Measurements from ENCODE around the gene UBE2O. TPM values are rescaled to one million over a fixed set of nuclear protein-coding genes. Genes with fewer than 3 reads are reported as not detected.

UBE2O gene
- total RNA-seq, 2 experiments from 2014 or later, result 37.7 to 38.4 TPM

DNA sequence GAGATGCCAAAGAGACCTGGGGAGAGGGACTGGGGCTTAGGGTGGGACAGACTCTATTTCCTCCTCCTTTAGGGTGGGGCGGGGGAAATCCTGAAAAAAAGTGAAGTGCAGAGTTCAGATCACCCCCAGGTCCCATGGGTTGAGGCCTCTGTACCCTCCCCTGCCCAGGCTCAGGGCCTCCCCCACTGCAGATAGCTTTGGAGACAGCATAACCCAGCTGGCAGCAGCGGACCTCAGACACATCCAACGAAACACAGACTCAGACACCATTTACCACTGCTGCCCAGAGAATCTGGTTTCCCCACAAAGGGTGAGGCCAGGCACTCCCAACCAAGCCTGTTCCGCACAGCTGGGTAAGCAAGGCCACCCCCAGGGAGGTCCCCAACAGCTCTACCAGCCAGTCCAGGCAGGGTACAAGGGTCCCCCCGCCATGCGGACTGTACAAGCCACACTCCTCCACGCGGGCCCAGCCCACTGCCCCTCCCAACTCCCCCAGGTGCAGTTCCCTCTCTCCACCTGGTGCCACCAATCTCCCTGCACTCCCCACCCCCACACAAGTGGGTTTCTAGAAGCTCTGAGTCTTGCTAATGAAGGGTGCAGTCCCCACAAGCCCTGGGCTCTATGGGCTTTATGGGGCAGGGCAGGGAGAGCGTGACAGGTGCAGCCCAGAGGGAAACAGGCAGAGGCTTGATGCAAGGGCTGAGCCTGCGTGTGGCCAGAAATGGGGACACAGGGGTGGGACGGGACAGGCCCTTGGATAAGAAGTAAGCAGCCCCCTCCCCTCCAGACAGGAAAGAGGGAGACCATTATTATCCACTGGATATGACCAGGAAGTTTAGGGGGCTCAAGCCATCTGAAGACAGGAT lies 39.4 kb upstream of the UBE2O start:
- Mint-ChIP-seq H3K9me3 (no peaks in the 10 kb centered on the region), H3K4me1 (peaks cover 27% of the 10 kb centered on the region), H3K27ac (peak overlapping the region; percentile 88)

DNA sequence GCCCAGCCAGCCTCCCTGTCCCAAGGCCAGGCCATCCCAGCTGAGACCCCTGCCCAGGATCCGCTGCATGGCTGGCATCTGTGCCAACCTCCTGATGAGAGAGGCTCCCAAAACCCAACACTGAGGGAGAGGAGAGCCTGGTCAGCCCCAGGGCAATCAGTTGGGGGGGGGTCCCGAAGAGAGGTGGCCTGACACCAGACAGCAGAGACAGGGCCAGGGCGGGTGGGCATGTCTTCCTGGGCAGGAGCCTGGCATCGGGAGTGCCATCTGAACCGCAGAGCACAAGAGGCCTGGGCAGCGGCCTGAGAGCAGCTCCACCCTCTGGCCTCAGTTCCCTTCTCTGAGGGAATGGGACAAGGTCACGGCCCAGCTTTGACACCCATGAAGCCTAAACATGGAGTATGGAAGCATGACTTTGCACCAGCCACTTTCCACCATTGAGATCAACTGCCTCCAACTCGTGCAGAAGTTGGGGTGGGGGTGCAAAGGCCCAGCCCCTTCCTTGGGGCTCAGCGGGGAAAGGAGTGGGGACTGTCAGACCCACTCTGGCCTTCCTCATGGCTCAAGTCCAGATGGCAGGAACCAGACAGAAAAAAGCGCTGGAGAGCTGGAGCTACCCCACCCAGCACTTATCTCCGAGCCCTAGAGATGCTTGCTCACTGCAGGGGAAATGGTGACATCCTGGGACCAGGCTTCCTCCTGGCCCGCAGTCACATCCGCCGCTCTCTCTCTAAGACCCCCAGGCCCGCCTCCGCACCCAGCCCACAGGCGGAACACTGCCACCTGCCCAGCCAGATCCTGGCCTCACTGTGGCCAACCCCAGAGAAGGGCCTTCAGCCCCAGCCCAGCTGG lies 38.5 kb upstream of the UBE2O start:
- peak; percentile 30 for DNase-seq
- Mint-ChIP-seq H3K27me3 (no peaks in the 10 kb centered on the region), H3K27ac (peak overlapping the region; percentile 88), H3K4me3 (peak overlapping the region; percentile 76), H3K9me3 (no peaks in the 10 kb centered on the region), H3K36me3 (peaks cover 2% of the 10 kb centered on the region), H3K4me1 (peaks cover 26% of the 10 kb centered on the region)

More for the DNA sequence above, 39.4 kb upstream of the UBE2O start:
- peak overlapping the region; percentile 76 for H3K4me3 Mint-ChIP-seq
- peak; percentile 38 for DNase-seq
- H3K27me3 Mint-ChIP-seq, result no peaks in the 10 kb centered on the region
- H3K36me3 Mint-ChIP-seq, result peaks cover 2% of the 10 kb centered on the region

DNA sequence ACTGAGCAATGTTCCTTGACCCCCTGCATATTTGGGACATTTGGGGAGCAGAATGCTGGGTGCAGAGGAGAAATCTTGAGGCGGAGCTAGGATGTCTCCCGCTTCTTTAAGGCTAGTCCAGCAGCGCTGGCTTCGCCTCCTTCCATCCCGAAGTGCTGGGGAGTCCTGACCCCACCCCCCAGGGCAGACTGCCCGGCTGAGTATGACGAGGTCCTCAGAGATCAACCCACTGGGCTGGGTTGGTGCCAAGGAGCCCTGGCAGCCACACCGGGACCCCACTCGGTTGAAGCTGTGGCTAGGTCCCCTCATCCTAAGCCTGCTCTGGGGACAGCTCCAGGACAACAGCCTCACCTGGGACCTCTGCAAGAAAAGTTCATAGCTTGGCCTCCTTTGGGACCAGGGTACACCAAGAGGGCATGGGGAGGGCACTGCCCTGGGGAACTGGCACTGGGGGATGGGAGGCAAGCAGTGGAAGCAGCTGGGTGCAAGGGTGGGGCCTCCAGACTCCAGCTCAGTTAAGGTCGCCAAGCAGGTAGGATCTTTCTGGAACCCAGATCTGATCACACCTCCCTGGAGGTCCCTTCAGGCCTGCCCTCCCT lies 37.3 kb upstream of the UBE2O start:
- peaks cover 2% of the 10 kb centered on the region for H3K36me3 Mint-ChIP-seq
- H3K27ac Mint-ChIP-seq, result peak overlapping the region; percentile 51
- no peak for DNase-seq
- no peaks in the 10 kb centered on the region for H3K27me3 Mint-ChIP-seq
- H3K9me3 Mint-ChIP-seq, result no peaks in the 10 kb centered on the region
- no peak overlapping the region for H3K4me3 Mint-ChIP-seq
- peaks cover 27% of the 10 kb centered on the region for H3K4me1 Mint-ChIP-seq

DNA sequence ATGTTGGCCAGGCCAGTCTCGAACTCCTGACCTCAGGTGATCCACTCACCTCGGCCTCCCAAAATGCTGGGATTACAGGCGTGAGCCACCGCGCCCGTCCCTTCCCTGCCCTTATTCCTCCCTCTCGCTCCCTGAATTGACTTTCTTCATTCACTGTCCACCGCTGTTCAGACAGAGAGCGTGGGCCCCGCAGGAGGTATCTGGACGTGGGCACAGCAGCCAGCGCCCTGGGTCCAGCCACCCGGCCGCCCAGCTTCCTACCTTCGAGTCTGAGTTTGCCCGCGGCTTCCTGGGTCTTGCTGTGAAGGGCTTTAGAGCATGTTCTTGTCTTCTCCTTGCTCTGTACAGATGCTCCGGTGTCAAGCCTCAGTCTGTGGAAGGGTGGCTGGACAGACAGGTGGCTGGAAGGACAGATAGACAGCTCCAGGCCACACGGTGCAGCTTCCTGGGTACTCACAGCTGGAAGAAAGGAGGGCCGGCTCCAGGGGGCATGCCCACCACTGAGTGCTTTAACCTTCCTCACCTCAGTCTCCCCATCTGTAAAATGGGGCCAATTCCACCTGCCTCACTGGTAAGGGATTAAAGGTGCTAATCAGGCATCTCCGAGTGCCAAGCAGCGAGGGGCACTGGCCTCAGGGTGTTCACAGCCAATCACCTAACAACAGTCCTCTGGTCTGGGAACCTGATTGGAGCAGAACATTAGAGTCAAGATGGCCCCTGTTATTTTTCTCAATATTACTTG lies 34.7 kb upstream of the UBE2O start:
- H3K4me3 Mint-ChIP-seq, result no peak overlapping the region
- peaks cover 13% of the 10 kb centered on the region for H3K4me1 Mint-ChIP-seq
- no peak overlapping the region for H3K27ac Mint-ChIP-seq
- DNase-seq, result no peak
- peaks cover 2% of the 10 kb centered on the region for H3K36me3 Mint-ChIP-seq
- H3K9me3 Mint-ChIP-seq, result no peaks in the 10 kb centered on the region
- no peaks in the 10 kb centered on the region for H3K27me3 Mint-ChIP-seq

DNA sequence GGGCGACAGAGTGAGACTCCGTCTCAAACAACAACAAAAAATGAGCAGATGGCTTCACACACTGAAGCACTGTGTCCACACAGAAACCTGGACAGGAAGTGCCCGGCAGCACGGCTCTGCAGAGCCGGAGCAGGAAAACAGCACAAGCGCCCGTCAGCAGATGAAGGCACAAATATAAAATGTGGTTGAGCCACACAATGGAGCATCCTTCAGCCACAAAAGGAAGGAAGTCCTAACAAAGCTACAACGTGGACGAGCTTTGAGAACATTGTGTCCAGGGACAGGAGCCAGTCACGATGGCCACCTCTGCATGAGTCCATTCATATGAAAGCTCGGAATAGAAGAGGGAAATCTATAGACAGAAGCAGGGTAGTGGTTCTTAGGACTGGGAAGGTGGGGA lies 32.6 kb upstream of the UBE2O start:
- H3K27ac Mint-ChIP-seq, result no peak overlapping the region
- peaks cover 12% of the 10 kb centered on the region for H3K4me1 Mint-ChIP-seq
- H3K4me3 Mint-ChIP-seq, result no peak overlapping the region
- H3K27me3 Mint-ChIP-seq, result no peaks in the 10 kb centered on the region
- H3K36me3 Mint-ChIP-seq, result peaks cover 2% of the 10 kb centered on the region
- no peaks in the 10 kb centered on the region for H3K9me3 Mint-ChIP-seq
- no peak for DNase-seq

DNA sequence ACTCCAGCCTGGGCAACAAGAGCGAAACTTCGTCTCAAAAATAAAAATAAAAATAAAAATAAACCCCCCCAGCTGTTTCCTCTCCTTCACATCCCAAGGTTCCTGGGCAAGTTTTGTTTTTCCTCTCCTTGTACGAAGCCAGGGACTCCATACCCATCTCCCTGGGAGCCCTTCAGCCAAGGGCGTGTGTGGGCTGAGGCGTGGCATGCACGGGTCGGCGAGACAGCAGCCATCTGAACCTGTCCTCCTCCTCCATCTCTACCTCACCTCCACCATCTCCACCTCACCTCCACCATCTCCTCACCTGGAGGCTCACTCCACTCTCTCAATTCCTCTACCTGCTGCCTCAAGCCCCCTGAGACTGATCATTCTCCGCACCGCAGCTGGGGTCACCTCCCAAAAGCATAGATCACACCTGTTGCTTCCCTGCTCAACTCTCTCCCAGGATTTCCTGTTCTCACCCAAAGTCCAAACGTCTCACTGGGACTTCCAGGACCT lies 31.3 kb upstream of the UBE2O start:
- Mint-ChIP-seq H3K9me3 (no peaks in the 10 kb centered on the region), H3K4me1 (peaks cover 14% of the 10 kb centered on the region), H3K4me3 (peak overlapping the region; percentile 9), H3K36me3 (peaks cover 4% of the 10 kb centered on the region), H3K27me3 (no peaks in the 10 kb centered on the region), H3K27ac (no peak overlapping the region)
- no peak for DNase-seq

DNA sequence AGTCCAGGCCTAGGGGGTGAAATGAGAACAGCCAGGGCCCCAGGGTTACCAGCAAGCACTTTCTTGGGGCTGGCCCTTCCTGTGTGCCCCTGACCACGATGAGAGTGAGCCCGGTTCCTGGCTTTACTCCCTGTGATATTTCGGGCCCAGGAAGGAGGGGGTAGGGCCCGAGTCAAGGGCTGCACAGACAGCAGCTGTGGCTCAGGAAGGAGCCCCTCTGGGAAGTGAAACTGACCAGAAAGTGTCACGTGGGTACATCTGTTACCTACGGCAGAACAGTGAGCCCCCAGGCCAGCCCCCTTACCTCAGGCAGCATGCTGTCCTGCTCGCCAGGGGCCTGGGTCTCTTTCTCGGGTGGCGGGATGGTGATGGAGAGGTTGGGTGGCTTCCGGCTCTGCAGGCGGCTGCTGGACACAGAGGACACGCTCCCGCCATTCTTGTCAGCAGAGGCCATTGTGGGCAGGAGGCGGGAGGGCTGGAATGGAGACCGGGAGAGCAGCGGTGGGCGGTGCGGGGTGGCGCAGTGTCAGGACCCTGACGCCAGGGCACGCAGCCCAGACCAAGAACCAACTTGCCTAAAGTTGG lies 28.2 kb upstream of the UBE2O start:
- no peak for DNase-seq
- Mint-ChIP-seq H3K4me1 (peaks cover 14% of the 10 kb centered on the region), H3K4me3 (no peak overlapping the region), H3K9me3 (no peaks in the 10 kb centered on the region), H3K27ac (peak overlapping the region; percentile 65), H3K27me3 (no peaks in the 10 kb centered on the region), H3K36me3 (peaks cover 2% of the 10 kb centered on the region)

DNA sequence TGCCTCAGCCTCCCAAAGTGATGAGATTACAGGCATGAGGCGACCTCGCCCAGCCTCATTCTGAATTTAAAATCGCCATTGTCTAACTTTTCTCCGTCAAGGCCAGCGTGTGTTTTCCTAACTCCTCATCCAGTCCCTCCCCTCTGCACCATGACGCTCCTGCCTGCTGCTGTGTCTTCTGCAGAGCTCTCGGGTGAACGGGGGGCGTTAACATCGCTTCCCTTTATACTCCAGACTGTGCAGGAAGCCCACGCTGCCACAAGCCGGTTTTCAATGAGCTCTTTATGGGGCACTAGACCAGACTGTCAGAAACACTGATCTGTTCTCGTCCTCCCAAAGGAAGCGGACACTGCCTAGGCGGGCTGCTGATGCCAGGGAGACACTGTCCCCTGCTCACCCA lies 27.7 kb upstream of the UBE2O start:
- peak overlapping the region; percentile 39 for H3K27ac Mint-ChIP-seq
- H3K4me1 Mint-ChIP-seq, result peaks cover 12% of the 10 kb centered on the region
- H3K36me3 Mint-ChIP-seq, result peaks cover 2% of the 10 kb centered on the region
- DNase-seq, result no peak
- no peaks in the 10 kb centered on the region for H3K27me3 Mint-ChIP-seq
- H3K9me3 Mint-ChIP-seq, result no peaks in the 10 kb centered on the region
- H3K4me3 Mint-ChIP-seq, result no peak overlapping the region

DNA sequence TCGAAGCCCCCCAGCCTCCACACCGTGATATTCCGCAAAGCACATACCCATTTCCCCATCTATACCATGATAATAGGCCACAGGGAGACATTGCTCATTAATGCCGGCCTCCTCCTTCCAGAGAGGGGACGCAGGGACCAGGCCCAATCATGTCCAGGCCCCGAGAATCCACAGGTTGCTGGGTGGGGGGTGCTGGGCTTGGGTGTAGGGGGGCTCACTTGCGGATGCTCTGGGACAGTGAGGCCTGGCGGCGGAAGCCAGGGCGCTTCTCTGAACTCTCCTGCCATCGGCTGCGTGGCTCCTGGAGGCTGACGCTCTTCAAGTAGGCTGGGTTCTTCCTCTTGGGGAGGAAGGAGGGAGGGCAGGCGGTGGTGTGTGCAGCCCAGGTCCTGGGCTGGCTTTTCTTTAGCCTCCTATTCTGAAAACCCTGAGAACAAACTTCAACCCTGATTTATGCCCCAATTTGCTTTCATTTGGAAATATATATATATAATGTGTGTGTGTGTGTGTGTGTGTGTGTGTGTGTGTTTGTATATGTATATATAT lies 26.6 kb upstream of the UBE2O start:
- H3K27ac Mint-ChIP-seq, result no peak overlapping the region
- no peak for DNase-seq
- H3K36me3 Mint-ChIP-seq, result peaks cover 2% of the 10 kb centered on the region
- H3K4me3 Mint-ChIP-seq, result no peak overlapping the region
- no peaks in the 10 kb centered on the region for H3K27me3 Mint-ChIP-seq
- H3K4me1 Mint-ChIP-seq, result peaks cover 11% of the 10 kb centered on the region
- no peaks in the 10 kb centered on the region for H3K9me3 Mint-ChIP-seq

DNA sequence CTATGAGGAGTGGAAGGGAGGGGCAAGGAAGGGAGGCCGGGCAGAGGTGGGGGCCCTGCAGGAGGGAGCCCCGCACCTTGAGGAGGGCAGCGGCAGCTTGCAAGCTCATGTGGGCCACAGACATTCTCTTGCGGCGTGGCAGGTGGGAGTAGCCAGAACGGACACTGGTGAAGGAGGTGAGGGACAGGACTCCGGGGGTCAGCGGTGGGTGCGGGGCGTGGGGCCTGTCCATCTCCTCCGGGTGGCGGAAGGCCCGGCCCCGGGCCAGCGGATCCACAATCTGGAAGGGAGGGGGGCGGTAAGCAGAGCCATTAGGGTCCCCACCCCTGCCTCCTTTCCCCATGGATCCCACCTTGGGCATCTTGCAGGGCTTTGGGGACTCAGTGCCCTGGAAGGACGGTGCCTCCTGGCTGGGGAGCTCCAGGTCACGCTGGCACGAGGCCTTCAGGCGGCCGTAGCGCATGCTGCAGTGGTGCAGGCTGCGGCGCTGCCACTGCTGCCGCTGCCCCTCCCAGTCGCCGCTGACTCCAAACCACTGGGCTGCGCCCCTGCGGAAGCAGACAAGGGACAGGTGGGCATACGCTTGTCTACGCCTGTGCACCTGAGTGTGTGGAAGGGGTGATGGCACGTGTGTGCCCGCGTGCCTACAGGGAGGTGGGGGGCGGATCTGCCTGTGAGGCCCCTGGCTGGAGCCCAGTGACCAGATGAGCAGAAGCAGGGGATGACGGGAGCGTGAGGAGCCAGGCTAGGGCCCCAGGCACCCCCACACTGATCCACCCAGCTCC lies 26.0 kb upstream of the UBE2O start:
- Mint-ChIP-seq H3K4me1 (peaks cover 11% of the 10 kb centered on the region), H3K36me3 (peaks cover 2% of the 10 kb centered on the region), H3K27me3 (no peaks in the 10 kb centered on the region), H3K9me3 (no peaks in the 10 kb centered on the region), H3K4me3 (no peak overlapping the region), H3K27ac (no peak overlapping the region)
- no peak for DNase-seq

DNA sequence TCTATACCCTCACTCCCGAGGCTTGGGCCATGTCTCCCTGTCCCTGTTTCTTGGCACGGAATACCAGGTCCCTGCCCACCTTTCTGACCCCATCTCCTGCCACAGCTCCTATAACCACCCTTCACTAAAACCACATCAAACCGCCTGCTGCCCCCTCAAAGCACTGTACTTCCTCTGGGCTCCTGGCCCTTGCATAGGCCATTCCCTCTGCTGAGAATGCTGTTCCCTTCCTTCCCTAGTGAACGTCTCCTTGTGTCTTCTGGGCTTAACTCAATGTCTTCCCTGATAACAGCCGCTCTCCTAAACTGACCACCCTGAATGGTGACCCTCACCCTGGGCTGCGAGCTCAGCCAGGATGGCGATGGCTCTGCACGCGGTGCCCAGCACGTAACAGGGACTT lies 25.1 kb upstream of the UBE2O start:
- Mint-ChIP-seq H3K4me1 (peaks cover 11% of the 10 kb centered on the region), H3K27me3 (no peaks in the 10 kb centered on the region), H3K4me3 (no peak overlapping the region), H3K36me3 (peaks cover 2% of the 10 kb centered on the region), H3K27ac (no peak overlapping the region), H3K9me3 (no peaks in the 10 kb centered on the region)
- no peak for DNase-seq

DNA sequence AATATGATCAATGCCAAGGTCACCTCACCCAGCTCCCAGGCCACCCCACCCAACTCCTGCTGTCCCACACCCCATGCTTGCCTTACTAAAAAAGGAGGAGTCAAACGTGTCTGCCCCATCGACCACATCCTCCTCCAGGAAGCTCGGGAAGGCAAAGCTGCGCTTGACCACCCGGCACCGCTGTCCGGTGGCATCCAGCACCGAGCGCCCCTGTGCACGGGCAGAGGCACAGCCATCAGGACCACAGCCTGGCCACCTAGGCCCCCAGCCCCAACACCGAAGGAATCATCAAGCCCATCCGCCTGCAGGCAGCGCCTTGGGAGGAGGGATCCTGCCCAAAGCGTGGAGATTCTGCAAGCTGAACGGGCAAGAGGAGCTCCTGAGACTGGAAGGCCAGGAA lies 24.6 kb upstream of the UBE2O start:
- no peak for DNase-seq
- Mint-ChIP-seq H3K27me3 (no peaks in the 10 kb centered on the region), H3K9me3 (no peaks in the 10 kb centered on the region), H3K4me1 (peaks cover 11% of the 10 kb centered on the region), H3K36me3 (peaks cover 2% of the 10 kb centered on the region), H3K4me3 (no peak overlapping the region), H3K27ac (no peak overlapping the region)

DNA sequence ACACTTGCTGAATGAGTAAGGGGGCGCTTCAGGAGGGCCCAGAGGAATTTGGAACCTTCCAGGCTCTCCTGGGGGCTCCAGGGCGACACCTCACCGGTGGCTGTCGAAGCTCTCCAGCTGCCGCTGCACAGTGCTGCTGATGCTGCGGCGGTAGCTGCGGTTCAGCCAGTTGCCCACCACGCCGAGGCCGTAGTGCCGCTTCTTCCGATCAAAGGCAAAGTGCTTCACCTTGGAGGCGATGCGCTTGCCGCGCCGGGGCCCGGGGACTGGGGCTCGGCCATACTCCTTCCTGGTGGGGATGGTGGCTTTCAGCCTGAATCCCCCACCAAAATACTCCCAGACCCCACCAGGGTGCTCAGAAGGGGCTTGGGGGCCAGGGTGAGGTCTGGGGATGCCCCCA lies 23.8 kb upstream of the UBE2O start:
- H3K27ac Mint-ChIP-seq, result no peak overlapping the region
- DNase-seq, result no peak
- no peak overlapping the region for H3K4me3 Mint-ChIP-seq
- peaks cover 11% of the 10 kb centered on the region for H3K4me1 Mint-ChIP-seq
- H3K9me3 Mint-ChIP-seq, result no peaks in the 10 kb centered on the region
- H3K27me3 Mint-ChIP-seq, result no peaks in the 10 kb centered on the region
- H3K36me3 Mint-ChIP-seq, result peaks cover 2% of the 10 kb centered on the region

Measured in activated naive CD8-positive, alpha-beta T cell treated with anti-CD3 and anti-CD28 coated beads for 36 hours (primary cell).